Activated CD4-positive, alpha-beta T cell treated with anti-CD3 and anti-CD28 coated beads, Interleukin-2, amount 10 ng/mL, durations not matched to agents 24 days and 14 days (primary cell): Measurements from ENCODE around the gene PDE6D. TPM values are rescaled to one million over a fixed set of nuclear protein-coding genes. Genes with fewer than 3 reads are reported as not detected.

Source experiments
- DNase-seq: peaks from one replicate; pipeline ENCODE4 v3.0.0; 2022
- H3K27ac Mint-ChIP-seq: one replicate; pipeline ENCODE4 v1.8.0; 2022; ENCODE audit warnings: mild to moderate bottlenecking, mixed read lengths
- H3K27me3 Mint-ChIP-seq: one replicate; pipeline ENCODE4 v1.8.0; 2022; ENCODE audit warnings: mixed read lengths
- H3K36me3 Mint-ChIP-seq: one replicate; pipeline ENCODE4 v1.8.0; 2022; ENCODE audit warnings: low read depth, mild to moderate bottlenecking, mixed read lengths
- H3K4me1 Mint-ChIP-seq: one replicate; pipeline ENCODE4 v1.8.0; 2021; ENCODE audit warnings: mixed read lengths
- H3K4me3 Mint-ChIP-seq: one replicate; pipeline ENCODE4 v1.8.0; 2022; ENCODE audit warnings: mild to moderate bottlenecking, moderate library complexity, mixed read lengths
- H3K9me3 Mint-ChIP-seq: one replicate; pipeline ENCODE4 v1.8.0; 2021; ENCODE audit warnings: mixed read lengths
- intact Hi-C: fragments of 100-400 bp; cut with micrococcal nuclease; formaldehyde crosslinking; loops from one replicate; pipeline ENCODE4 v1.15.1; 2023
- total RNA-seq: library from RNA; stranded (reverse); gene quantifications from 2 replicates; pipeline ENCODE4 v1.2.3, GENCODE V29; 2022

Gene PDE6D
- total RNA-seq, 1 donor from 2014 or later, result 36.0 TPM

GRCh38 chr2:231710799-231711676 lies 70.0 kb downstream of the PDE6D start:
- Mint-ChIP-seq H3K4me3 (peak overlapping the region; percentile 92), H3K27me3 (peaks cover 1% of the 10 kb centered on the region), H3K27ac (peak overlapping the region; percentile 99), H3K4me1 (peaks cover 28% of the 10 kb centered on the region), H3K9me3 (no peaks in the 10 kb centered on the region), H3K36me3 (peaks cover 46% of the 10 kb centered on the region)
- peak; percentile 78 for DNase-seq
- intact Hi-C loops, result no loop called here

DNA sequence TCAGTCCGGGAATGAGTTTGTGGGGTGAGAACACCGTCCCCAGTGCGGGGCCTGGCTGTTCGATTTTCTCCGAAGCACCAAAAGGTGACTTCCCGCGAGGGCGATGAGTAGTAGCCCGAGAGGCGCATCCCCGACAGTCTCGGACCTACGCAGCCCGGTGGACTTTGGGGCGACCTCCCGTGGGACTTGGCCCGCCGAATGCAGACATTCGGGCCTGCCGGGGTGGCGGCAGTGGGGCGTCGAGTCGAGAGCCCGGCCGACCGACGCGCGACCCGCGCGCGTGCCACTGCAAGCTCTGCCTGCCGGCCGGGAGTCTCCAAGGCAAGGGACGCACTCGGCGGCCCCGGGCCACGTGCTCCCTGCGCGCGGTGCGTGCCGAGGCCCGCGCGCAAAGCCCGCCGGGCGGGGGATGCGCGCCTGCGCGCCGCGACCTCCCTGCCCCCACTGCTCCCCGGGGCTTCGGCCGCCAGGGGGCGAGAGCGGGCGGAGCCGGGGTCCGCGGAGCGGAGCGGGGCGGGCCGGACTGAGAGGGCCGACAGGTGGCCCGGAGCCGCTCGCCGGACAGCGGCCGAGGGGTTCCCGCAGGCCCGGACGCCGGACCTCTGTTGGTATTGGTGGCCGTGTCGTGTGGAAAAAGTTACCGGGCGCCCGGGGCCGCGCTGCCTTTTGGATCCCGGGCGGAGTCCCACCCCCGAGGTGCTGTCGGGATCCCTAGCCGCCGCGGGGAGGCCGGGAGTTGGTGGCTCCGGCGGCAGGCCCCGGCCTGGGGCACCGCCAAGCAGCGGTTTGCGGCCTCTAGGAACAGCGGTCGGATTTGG lies 70.9 kb downstream of the PDE6D start:
- H3K4me3 Mint-ChIP-seq, result peak overlapping the region; percentile 92
- intact Hi-C loops, result no loop called here
- H3K9me3 Mint-ChIP-seq, result no peaks in the 10 kb centered on the region
- peaks cover 46% of the 10 kb centered on the region for H3K36me3 Mint-ChIP-seq
- DNase-seq, result peak; percentile 98
- H3K27me3 Mint-ChIP-seq, result peaks cover 1% of the 10 kb centered on the region
- peak overlapping the region; percentile 96 for H3K27ac Mint-ChIP-seq
- peaks cover 35% of the 10 kb centered on the region for H3K4me1 Mint-ChIP-seq

GRCh38 chr2:231709636-231709980 lies 71.5 kb downstream of the PDE6D start:
- intact Hi-C loops, result no loop called here
- Mint-ChIP-seq H3K27me3 (peaks cover 1% of the 10 kb centered on the region), H3K4me1 (peaks cover 34% of the 10 kb centered on the region), H3K4me3 (peak overlapping the region; percentile 92), H3K27ac (peak overlapping the region; percentile 96), H3K9me3 (no peaks in the 10 kb centered on the region), H3K36me3 (peaks cover 46% of the 10 kb centered on the region)
- no peak for DNase-seq

DNA sequence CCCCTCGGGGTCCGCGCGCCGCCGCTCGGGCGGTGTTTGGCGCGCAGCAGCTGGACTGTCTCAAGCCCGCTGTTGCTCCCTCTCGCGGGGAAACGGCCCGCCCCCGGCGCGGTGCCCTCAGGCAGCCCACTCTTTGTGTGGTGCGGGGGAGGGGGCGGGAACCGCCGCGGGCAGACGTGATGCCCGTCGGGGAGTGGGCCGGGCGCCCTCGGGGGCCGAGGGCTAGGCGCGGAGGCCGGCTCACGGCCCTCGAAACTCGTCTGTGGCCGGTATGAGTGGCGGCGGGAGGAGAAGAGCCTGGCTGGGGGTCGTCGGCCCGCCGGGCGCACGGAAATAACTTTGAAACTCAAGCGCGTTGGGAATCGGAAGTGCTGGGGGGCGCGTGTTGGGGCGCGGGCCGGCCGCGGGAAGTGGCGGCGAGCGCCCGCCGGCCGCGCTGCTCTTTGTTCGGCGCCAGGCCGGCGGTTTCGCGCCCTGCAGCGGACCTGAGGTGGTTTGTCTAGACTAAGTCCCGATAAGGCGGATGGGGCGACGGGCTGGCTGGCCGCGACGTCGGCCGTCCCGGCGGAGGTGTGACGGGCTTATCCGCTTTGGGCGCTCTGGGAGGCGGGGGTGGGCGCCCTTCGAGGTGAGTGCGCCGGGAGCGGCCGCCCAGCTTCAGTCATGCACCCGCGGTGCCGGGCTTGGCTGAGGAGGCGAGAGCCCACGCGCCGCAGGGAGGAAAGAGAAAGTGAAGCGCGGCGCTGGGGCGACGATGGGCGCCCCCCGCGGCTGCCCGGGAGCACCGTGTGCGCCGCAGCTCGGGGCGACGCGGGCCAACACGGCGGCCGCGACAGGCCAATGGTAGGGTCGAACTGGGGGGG lies 72.1 kb downstream of the PDE6D start:
- peak overlapping the region; percentile 100 for H3K27ac Mint-ChIP-seq
- peak; percentile 87 for DNase-seq
- H3K36me3 Mint-ChIP-seq, result peaks cover 46% of the 10 kb centered on the region
- peaks cover 1% of the 10 kb centered on the region for H3K27me3 Mint-ChIP-seq
- H3K4me1 Mint-ChIP-seq, result peaks cover 37% of the 10 kb centered on the region
- H3K9me3 Mint-ChIP-seq, result no peaks in the 10 kb centered on the region
- H3K4me3 Mint-ChIP-seq, result peak overlapping the region; percentile 92
- intact Hi-C loops, result loop anchor here (1.0 kb wide), 3 partner anchors 97 to 245 kb away; partner anchors contain the start of gene NCL

- Mint-ChIP-seq H3K27me3 (peaks cover 1% of the 10 kb centered on the region), H3K36me3 (peaks cover 40% of the 10 kb centered on the region)
Observed at GRCh38 chr2:231707927-231708772, 72.9 kb downstream of the PDE6D start, which contains the start of gene PTMA. TSS of gene PTMA (plus strand) at chr2:231708525. CDS start at chr2:231708707, 182 bp downstream.

DNA sequence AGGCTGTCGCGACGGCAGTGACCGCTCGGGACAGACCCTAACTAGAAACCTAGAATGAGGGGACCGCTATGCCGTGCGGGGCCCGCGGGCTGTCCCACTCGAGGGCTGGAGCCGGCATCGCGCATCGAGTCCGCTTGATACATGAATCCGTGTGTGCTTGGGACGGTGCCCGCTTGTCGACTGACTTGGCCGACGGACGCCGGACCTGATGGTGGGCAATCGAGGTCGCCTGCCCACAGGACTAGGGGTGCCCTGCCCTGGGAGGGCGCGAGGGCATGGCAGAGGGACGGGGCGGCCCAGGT lies 73.5 kb downstream of the PDE6D start:
- Mint-ChIP-seq H3K27me3 (peaks cover 1% of the 10 kb centered on the region), H3K4me3 (peak overlapping the region; percentile 92), H3K4me1 (peaks cover 29% of the 10 kb centered on the region), H3K27ac (peak overlapping the region; percentile 100), H3K36me3 (peaks cover 38% of the 10 kb centered on the region), H3K9me3 (no peaks in the 10 kb centered on the region)
- intact Hi-C loops, result loop anchor here (2.0 kb wide), 2 partner anchors 21 to 843 kb away; partner anchors contain the start of genes EIF4E2 and TIGD1
- no peak for DNase-seq

More at GRCh38 chr2:231707927-231708772, 72.9 kb downstream of the PDE6D start, which contains the start of gene PTMA:
- Mint-ChIP-seq H3K4me3 (peak within 1 kb of the TSS; percentile 92), H3K4me1 (peaks cover 30% of the 10 kb centered on the region), H3K9me3 (no peaks in the 10 kb centered on the region), H3K27ac (peak within 1 kb of the TSS; percentile 100)
- intact Hi-C loops, result loop anchor here (1.0 to 2.0 kb wide), 5 partner anchors 21 to 843 kb away; partner anchors contain the start of genes EIF4E2, NCL and TIGD1
- DNase-seq, result peak; percentile 100

- Mint-ChIP-seq H3K4me1 (peaks cover 23% of the 10 kb centered on the region), H3K27ac (peak overlapping the region; percentile 100), H3K9me3 (no peaks in the 10 kb centered on the region), H3K4me3 (peak overlapping the region; percentile 92), H3K36me3 (peaks cover 32% of the 10 kb centered on the region), H3K27me3 (peaks cover 1% of the 10 kb centered on the region)
- DNase-seq, result peak; percentile 99
- intact Hi-C loops, result loop anchor here (1.0 to 2.0 kb wide), 4 partner anchors 20 to 844 kb away; partner anchors contain the start of genes EIF4E2, PDE6D and TIGD1
Observed at GRCh38 chr2:231706731-231707624, 74.1 kb downstream of the PDE6D start.

GRCh38 chr2:231704017-231704416 lies 77.1 kb downstream of the PDE6D start:
- H3K27ac Mint-ChIP-seq, result peak overlapping the region; percentile 45
- H3K9me3 Mint-ChIP-seq, result no peaks in the 10 kb centered on the region
- intact Hi-C loops, result no loop called here
- H3K4me3 Mint-ChIP-seq, result peak overlapping the region; percentile 41
- H3K4me1 Mint-ChIP-seq, result peaks cover 17% of the 10 kb centered on the region
- H3K27me3 Mint-ChIP-seq, result peaks cover 5% of the 10 kb centered on the region
- DNase-seq, result no peak
- peaks cover 9% of the 10 kb centered on the region for H3K36me3 Mint-ChIP-seq

DNA sequence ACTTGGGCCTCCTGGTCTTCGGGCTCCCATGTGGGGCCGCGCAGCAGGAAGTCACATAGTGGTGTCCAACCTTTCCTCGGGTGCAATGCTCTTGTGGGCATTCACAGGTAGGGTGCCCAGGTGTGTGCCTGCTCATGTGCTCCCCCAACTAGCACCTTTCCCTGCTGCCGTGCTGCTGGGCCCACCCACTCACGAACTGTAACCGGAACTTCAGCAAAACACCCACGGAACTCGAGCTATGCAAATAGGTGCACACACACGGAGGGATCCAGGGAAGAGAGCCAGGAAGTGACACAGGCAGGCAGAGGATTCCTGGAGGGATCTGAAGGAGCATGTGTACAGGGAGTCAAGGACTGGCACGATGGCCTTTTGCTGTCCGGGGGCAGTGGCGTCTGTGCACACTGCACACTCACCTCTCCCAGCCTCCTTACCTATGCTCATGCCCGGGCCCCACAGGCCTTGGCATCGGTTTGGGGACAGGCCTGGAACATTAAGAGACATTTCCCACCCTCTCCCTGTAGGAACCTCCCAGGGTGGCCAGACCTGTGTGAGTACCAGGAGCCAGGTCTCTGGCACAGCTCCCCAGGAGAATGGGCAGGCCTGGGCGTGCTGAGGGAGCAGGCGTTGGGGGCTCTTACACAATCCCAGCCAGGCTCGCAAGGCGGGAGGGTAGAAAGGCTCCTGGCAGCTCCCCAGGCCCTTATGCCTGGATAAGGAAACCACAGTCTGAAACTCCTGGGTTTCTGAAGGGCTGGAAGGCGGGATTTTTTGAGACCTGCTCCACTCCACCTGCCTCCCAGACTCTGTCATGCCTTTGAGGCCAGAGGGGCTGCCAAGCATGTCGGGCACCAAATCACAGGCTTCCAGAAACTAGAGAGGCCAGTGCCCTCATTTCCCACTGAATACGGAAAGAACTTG lies 79.4 kb downstream of the PDE6D start:
- Mint-ChIP-seq H3K27me3 (peaks cover 3% of the 10 kb centered on the region), H3K4me3 (no peak overlapping the region), H3K4me1 (peaks cover 13% of the 10 kb centered on the region), H3K36me3 (peaks cover 5% of the 10 kb centered on the region), H3K27ac (no peak overlapping the region), H3K9me3 (no peaks in the 10 kb centered on the region)
- no peak for DNase-seq
- intact Hi-C loops, result no loop called here

GRCh38 chr2:231699006-231699405 lies 82.1 kb downstream of the PDE6D start:
- H3K27ac Mint-ChIP-seq, result no peak overlapping the region

DNA sequence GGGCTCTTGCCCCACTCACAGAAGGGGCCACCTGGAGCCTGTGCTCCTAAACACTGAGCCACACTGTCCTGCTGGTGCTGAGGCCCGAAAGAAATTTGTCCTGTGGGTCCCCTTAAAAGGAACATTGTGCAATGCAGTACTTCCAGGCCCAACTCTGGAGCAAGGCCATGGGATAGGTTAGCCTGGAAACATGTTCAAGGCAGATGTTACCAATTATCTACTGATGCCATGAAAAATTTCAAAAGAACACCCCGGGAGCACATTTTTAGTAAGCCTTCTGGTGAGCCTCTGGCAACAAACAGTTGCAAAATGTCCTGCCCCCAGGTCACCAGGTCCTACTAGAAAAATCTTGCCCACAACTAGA lies 85.1 kb downstream of the PDE6D start:
- no peak overlapping the region for H3K4me3 Mint-ChIP-seq
- intact Hi-C loops, result no loop called here
- no peak overlapping the region for H3K27ac Mint-ChIP-seq
- H3K4me1 Mint-ChIP-seq, result no peaks in the 10 kb centered on the region
- DNase-seq, result no peak
- no peaks in the 10 kb centered on the region for H3K36me3 Mint-ChIP-seq
- no peaks in the 10 kb centered on the region for H3K9me3 Mint-ChIP-seq
- peaks cover 3% of the 10 kb centered on the region for H3K27me3 Mint-ChIP-seq

More at GRCh38 chr2:231699006-231699405, 82.1 kb downstream of the PDE6D start:
- no peak for DNase-seq
- Mint-ChIP-seq H3K36me3 (peaks cover 2% of the 10 kb centered on the region), H3K4me1 (no peaks in the 10 kb centered on the region), H3K9me3 (no peaks in the 10 kb centered on the region), H3K4me3 (no peak overlapping the region), H3K27me3 (peaks cover 3% of the 10 kb centered on the region)
- intact Hi-C loops, result no loop called here
